Measurements from ENCODE around the gene FLNA.
A peak's percentile ranks its signal among the peaks of the same experiment; 100 is the strongest.
"Not testable (repeated sequence)": the region's sequence is repeated elsewhere in the genome, so short reads cannot be mapped to it uniquely, and the experiment has no call there.

The FLNA gene

GRCh38 chrX:154349979-154350378 lies 24.5 kb downstream of the FLNA start:
- no peaks in the 10 kb centered on the region for H3K27me3 ChIP-seq (ENCODE audit: insufficient read depth, poor library complexity, severe bottlenecking)
- no peak for TF ChIP-seq GABPA (IDR thresholded peaks at IDR 0.05; ENCODE audit: low read depth)
- TF ChIP-seq CTCF (IDR thresholded peaks at IDR 0.05; ENCODE audit: insufficient read depth, low read length), result no peak
- no peak for TF ChIP-seq REST (IDR thresholded peaks at IDR 0.05; ENCODE audit: insufficient replicate concordance, low read depth)
- no peak for TF ChIP-seq POLR2AphosphoS5 (IDR thresholded peaks at IDR 0.05; ENCODE audit: low read depth)
- no peak for TF ChIP-seq SPI1 (IDR thresholded peaks at IDR 0.05; ENCODE audit: borderline replicate concordance, low read depth)
- no peak overlapping the region for H3K27ac ChIP-seq (replicated peaks)
- H3K4me3 ChIP-seq (replicated peaks; ENCODE audit: insufficient read depth, low read length), result no peak overlapping the region
- peak in 1 of 2 experiments; percentile 13 for DNase-seq (ENCODE audit: low read depth in 1 of 2, low spot score in 1 of 2)

GRCh38 chrX:154349359-154349935 lies 25.0 kb downstream of the FLNA start:
- Histone ChIP-seq H3K27ac (replicated peaks) (no peak overlapping the region), H3K27me3 (ENCODE audit: insufficient read depth, poor library complexity, severe bottlenecking) (no peaks in the 10 kb centered on the region), H3K4me3 (replicated peaks; ENCODE audit: insufficient read depth, low read length) (no peak overlapping the region)
- TF ChIP-seq POLR2AphosphoS5 (IDR thresholded peaks at IDR 0.05; ENCODE audit: low read depth), result 0 out of 2 replicates have a peak, but pooled peaks have one; percentile 23
- no peak for TF ChIP-seq GABPA (IDR thresholded peaks at IDR 0.05; ENCODE audit: low read depth)
- DNase-seq (ENCODE audit: low read depth in 1 of 2, low spot score in 1 of 2), result peak in 1 of 2 experiments; percentile 14

GRCh38 chrX:154348646-154349358 lies 25.6 kb downstream of the FLNA start:
- DNase-seq (ENCODE audit: low read depth in 1 of 2, low spot score in 1 of 2), result peak in 1 of 2 experiments; percentile 21
- no peaks in the 10 kb centered on the region for H3K27me3 ChIP-seq (ENCODE audit: insufficient read depth, poor library complexity, severe bottlenecking)
- TF ChIP-seq POLR2AphosphoS5 (IDR thresholded peaks at IDR 0.05; ENCODE audit: low read depth) (peak; percentile 31; the same call in 1 of the 2 replicates), CTCF (IDR thresholded peaks at IDR 0.05; ENCODE audit: insufficient read depth, low read length) (no peak)
- H3K4me3 ChIP-seq (replicated peaks; ENCODE audit: insufficient read depth, low read length), result no peak overlapping the region
- H3K27ac ChIP-seq (replicated peaks), result no peak overlapping the region

GRCh38 chrX:154348114-154348531 lies 26.3 kb downstream of the FLNA start:
- peak in 1 of 2 experiments; percentile 22 for DNase-seq (ENCODE audit: low read depth in 1 of 2, low spot score in 1 of 2)
- no peak overlapping the region for H3K27ac ChIP-seq (replicated peaks)
- TF ChIP-seq POLR2AphosphoS5 (IDR thresholded peaks at IDR 0.05; ENCODE audit: low read depth) (peak; percentile 35; the same call in 1 of the 2 replicates), SPI1 (IDR thresholded peaks at IDR 0.05; ENCODE audit: borderline replicate concordance, low read depth) (no peak), REST (IDR thresholded peaks at IDR 0.05; ENCODE audit: insufficient replicate concordance, low read depth) (no peak), GABPA (IDR thresholded peaks at IDR 0.05; ENCODE audit: low read depth) (no peak), CTCF (IDR thresholded peaks at IDR 0.05; ENCODE audit: insufficient read depth, low read length) (no peak)
- no peak overlapping the region for H3K4me3 ChIP-seq (replicated peaks; ENCODE audit: insufficient read depth, low read length)
- no peaks in the 10 kb centered on the region for H3K27me3 ChIP-seq (ENCODE audit: insufficient read depth, poor library complexity, severe bottlenecking)

GRCh38 chrX:154343620-154344019 lies 30.8 kb downstream of the FLNA start:
- H3K27ac ChIP-seq (replicated peaks); DNase-seq (ENCODE audit: low read depth in 1 of 2, low spot score in 1 of 2); H3K27me3 ChIP-seq (ENCODE audit: insufficient read depth, poor library complexity, severe bottlenecking); H3K4me3 ChIP-seq (replicated peaks; ENCODE audit: insufficient read depth, low read length): not testable (repeated sequence)

- H3K27me3 ChIP-seq (ENCODE audit: insufficient read depth, poor library complexity, severe bottlenecking); DNase-seq (ENCODE audit: low read depth in 1 of 2, low spot score in 1 of 2); H3K4me3 ChIP-seq (replicated peaks; ENCODE audit: insufficient read depth, low read length); H3K27ac ChIP-seq (replicated peaks): not testable (repeated sequence)
Measured at GRCh38 chrX:154343063-154343462, 31.4 kb downstream of the FLNA start.

Measured in HL-60 (cell line).